Heart left ventricle (tissue), 13 donors: ENCODE data around the gene AKAP13.

ENCODE experiments used
- POLR2A ChIP-seq, 2 donors: fragments of 450-650 bp; IDR thresholded peaks; one replicate each; pipeline ENCODE4 v1.6.1; 2017; ENCODE audit warnings: antibody characterized with exemption in 2 of 2, mild to moderate bottlenecking in 2 of 2, moderate library complexity in 2 of 2
- TF ChIP-seq, protein P1 (sequence below), 12 donors: fragments of 200-600 bp; sonication (generic) in 4 of 12; IDR thresholded peaks; one replicate each; pipeline versions ENCODE4 v1.5.0 to v1.8.0; 2018 to 2022; ENCODE audit warnings: antibody characterized with exemption in 12 of 12, mild to moderate bottlenecking in 5 of 12
- donor health status: ischemic (EF 13 %, LVEDD 7.1; RV severe dilation, severe dysfunction).
- donor health status: DM: no; HTN: yes; CAD: no.
- donor health status: DM: no; HTN: no; CAD: no.
- donor health status: ischemic (EF 25% LVEDD 6.9; RV normal size, moderate dysfunction).
- donor health status: ischemic (EF 25% LVEDD 5.7; RV mildly dilated, moderate dysfunction).
- donor health status: ischemic (EF 35%, LVEDD 5.7; RV mildly dilated, moderate dysfunction).
- donor health status: nonischemic (EF 11% LVEDD 7.7; RV severe dilation, severe dysfunction).
- donor health status: DM: yes; HTN: yes; CAD: no.
- donor health status: PGD.
- donor health status: ischemic (EF 29% LVEDD 5.4; RV normal size, mild dysfunction).
- donor health status: nonischemic (EF 23%, LVEDD 6.1; RV moderate dilation, normal function).

DNA sequence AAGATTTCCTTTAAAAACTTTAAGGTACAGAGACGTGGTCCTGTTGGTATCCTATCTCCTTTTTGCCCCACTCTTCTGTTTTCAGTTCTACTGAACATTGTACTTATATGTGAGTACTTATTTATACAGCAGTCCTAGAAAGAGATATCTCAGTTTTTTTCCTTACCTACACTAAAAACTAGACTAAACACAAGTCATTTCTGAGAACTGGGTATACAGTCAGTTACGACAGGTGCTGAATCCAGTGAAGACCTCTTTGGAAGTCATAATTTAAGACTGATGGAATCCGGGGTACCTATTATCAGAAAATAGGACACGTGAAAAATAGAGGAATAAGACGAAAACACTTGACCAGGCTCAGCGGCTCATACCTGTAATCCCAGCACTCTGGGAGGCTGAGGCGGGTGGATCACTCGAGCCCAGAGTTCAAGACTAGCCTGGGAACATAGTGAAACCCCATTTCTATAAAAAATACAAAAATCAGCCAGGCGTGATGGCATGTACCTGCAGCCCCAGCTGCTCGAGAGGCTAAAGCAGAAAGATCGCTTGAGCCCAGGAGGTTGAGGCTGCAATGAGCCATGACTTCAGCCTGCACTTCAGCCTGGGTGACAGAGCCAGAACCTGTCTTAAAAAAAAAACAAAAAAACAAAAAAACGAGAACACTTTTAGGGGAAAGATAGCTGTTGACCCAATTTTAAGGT is 338.0 kb downstream of the AKAP13 start:
- TF ChIP-seq, protein P1, sequence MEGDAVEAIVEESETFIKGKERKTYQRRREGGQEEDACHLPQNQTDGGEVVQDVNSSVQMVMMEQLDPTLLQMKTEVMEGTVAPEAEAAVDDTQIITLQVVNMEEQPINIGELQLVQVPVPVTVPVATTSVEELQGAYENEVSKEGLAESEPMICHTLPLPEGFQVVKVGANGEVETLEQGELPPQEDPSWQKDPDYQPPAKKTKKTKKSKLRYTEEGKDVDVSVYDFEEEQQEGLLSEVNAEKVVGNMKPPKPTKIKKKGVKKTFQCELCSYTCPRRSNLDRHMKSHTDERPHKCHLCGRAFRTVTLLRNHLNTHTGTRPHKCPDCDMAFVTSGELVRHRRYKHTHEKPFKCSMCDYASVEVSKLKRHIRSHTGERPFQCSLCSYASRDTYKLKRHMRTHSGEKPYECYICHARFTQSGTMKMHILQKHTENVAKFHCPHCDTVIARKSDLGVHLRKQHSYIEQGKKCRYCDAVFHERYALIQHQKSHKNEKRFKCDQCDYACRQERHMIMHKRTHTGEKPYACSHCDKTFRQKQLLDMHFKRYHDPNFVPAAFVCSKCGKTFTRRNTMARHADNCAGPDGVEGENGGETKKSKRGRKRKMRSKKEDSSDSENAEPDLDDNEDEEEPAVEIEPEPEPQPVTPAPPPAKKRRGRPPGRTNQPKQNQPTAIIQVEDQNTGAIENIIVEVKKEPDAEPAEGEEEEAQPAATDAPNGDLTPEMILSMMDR (IDR thresholded peaks at IDR 0.05): no peak
- no peak for TF ChIP-seq POLR2A (IDR thresholded peaks at IDR 0.05)
